HG02763 (cell line): ENCODE results near the gene DRP2.
"Not testable (repeated sequence)": the region's sequence is repeated elsewhere in the genome, so short reads cannot be mapped to it uniquely, and the experiment has no call there.

Experiments used
- ATAC-seq: cut with Tn5 transposase; IDR thresholded peaks from one replicate; pipeline ENCODE4 v1.9.1; 2021; ENCODE audit warnings: mild to moderate bottlenecking, moderate library complexity; ENCODE audit not compliant: unreplicated experiment

Gene DRP2

DNA sequence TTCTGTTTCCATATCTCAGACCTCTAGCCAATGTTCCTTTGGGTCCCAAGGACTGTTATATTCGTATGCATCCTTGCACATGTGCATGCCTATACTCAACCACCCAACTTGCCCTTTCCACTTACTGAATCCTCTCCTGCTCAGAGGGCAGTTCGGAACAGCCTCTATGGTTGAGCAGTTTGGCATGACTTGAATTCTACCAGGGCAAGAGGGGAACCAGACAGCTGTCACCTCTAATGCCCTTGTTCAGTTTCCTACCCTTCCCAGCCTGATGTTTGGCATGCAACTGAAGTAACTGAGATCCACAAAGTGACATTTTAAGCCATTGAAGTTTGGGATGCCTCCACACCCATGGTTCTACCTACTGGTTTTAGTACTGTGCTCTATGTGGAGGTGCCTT is 17.5 kb downstream of the DRP2 start:
- ATAC-seq: no peak

DNA sequence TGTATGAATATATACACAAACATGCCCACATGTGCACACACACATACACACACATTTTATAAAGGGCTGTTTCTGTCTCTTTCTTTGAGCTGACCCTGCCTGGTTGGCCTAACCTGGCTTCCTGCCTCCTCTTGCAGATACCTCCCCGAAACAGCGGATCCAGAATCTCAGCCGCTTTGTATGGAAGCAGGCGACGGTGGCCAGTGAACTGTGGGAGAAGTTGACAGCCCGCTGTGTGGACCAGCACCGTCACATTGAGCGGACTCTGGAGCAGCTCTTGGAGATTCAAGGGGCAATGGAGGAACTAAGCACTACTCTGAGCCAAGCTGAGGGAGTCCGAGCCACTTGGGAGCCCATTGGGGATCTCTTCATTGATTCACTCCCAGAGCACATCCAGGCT is 21.9 kb downstream of the DRP2 start:
- ATAC-seq: no peak

DNA sequence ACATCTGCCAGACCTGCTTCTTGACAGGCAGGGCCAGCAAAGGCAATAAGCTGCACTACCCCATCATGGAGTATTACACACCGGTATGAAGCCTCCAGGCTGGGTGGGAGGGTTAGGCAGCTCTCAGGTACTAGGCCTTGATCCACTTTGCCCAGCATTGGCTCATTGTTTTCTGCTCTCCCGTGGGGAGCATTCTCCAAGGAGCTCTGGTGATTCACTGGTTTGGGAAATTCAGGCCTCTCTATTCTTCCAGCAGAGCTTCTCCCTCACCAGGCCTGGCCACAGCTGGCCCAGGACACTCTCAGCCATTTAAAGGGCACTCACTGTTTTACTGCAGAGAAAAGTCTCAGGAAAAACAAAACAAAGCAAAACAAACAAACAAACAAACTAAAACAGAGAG is 33.0 kb downstream of the DRP2 start:
- ATAC-seq: no peak

DNA sequence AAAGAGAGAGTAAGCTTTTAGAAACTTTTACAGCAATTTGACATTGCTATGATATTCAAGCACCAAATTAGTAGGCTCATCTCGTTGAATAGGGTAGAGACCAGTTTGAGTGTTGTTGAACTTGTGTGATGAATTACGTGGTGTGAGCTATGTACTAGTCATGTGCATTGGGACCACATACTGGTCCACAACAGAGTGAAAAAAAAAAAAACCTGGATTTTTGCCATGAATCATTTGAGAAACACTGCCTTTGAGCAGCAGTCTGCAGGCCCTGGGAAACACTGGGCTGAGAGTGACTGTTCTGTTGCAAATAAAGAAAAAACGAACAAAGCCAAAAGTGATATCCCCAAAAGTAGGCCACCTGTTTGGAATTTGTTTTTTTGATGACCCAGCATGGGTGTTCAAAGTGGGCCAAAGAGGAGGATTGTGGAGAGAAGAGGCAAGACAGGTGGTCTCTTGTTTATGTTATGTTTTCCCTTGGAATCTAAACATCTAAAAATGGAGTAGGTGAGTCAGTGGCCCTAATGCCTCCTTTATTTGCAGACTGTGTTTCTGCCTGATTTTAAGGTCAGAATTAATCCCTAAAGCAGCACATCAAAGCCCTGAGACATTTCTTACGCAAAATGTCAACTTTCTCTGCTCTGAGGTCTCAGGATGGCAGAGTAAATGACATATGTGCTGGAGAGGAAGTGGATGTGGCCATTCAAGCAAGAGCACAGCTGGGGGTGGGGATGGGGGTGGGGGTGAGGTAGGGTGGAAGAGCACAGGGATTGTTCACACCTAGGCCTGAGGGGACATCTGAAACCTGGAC is 38.1 kb downstream of the DRP2 start:
- no peak for ATAC-seq

DNA sequence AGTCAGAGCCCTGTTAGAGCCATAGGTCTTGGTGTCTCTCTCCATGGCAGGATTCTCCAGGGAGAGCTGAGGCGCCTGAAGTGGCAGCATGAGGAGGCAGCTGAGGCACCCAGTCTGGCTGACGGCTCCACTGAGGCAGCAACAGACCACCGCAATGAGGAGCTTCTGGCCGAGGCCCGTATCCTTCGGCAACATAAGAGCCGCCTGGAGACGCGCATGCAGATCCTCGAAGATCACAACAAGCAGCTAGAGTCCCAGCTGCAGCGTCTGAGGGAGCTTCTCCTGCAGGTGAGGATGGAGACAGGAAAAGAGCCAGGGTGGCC is 38.6 kb downstream of the DRP2 start:
- ATAC-seq: no peak

DNA sequence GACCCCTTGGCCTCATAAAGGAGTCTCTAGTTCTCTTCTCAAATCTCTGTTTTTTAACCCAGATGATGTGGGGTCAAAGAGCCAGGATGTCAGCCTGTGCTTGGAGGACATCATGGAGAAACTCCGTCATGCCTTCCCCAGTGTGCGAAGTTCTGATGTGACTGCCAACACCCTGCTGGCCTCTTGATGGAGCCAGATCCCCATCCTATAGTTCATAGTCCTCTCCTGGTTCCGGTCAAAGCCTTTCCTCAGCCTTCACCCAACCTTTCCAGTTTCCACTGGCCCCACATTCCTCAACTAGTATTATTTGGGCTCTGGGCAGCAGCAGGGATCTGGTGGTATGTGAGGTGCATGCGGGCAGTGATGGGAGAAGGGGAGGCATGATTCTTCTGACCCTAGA is 40.8 kb downstream of the DRP2 start:
- ATAC-seq: no peak

DNA sequence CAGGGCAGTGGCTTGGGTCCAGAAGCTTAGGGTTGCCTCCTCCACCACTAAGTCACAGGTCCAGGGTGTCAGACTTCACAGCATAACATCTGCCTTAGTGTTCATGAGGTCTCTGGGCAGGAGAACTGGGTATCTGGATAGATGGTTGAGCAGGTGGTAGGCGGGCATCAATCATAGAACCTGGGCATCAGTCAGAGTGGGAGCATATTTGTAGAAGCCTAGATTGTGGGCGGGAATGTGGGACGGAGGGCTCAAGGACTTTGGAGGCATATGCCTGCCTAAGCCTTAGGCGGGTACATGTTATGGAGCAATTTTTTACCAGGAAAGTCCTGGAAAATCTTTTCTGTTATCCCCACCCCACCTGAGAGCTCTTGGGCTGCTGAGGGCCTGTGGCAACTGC is 43.0 kb downstream of the DRP2 start:
- no peak for ATAC-seq

DNA sequence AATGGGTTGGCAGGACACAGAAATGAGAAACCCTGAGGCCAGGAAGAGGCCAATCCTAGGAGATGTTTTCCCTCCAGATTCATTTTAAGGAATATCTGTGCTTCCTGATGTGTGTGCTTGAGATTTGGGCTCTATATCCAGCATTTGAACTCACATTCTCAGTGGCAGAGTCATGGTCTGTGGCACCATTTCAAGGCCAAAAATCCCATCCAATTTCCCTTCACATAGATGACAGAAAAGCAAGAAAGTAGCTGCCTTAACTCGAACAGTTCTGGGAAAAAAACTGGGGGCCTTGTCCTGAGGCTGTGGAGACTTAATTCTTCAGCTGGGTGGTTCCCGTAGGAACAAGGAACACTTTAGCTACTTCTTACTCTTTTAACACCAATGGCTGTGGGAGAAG is 44.2 kb downstream of the DRP2 start:
- no peak for ATAC-seq

DNA sequence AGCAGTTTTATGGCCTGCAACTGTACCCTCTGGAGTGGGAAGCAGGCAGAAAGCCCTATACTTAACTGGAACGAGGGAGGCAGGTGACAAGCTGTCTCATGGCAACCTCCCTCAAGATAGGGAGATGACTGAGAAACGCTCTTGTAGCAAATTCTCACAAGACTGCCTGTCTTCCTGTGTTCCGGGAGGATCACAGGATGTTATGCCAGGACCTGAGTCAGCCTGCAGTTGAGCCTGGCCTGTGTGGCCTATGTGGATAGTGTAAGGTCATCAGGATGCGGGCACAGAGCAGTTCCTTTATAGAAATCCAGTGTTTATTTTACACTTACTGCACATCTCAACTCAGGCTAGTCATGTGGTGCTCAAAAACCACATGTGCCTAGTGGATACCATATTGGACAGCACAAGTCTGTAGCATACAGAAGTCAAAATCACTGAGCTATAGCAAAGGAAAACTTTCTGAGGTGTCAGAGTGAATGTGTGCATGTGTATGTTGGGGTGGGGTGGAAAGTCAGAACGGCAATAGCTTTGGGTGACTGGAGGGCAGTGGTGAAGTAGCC is 46.4 kb downstream of the DRP2 start:
- ATAC-seq: no peak

DNA sequence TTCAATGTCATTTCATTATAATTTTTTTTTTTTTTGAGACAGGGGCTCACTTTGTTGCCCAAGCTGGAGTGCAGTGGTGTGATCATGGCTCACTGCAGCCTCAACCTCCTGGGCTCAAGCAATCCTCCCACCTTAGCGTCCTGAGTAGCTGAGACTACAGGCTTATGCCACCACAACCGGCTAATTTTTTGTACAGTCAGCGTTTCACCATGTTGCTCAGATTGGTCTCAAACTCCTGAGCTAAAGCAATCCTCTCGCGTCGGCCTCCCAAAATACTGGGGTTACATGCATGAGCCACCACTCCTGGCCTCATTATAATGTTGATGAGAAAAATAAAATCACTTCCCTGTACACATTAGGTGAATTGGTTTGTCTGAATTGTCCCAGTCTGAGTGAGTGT is 54.6 kb downstream of the DRP2 start:
- no peak for ATAC-seq

DNA sequence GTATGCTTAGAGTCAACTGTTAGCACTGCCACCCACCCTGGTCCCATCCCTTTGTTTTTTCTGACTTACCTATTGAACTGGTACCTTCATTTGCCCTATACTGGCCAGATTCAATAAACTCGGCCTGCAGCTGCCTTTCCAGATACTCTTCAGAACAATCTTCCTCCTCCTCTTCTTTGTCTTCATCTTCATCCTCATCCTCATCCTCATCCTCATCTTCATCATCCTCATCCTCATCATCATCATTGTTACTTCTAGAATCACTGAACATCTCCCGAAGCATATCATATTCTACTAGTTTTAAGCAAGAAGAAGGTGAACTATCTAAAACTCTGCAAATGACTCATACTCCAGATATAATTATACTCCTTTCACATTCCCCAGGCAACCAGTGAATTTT is 56.7 kb downstream of the DRP2 start:
- ATAC-seq: no peak

DNA sequence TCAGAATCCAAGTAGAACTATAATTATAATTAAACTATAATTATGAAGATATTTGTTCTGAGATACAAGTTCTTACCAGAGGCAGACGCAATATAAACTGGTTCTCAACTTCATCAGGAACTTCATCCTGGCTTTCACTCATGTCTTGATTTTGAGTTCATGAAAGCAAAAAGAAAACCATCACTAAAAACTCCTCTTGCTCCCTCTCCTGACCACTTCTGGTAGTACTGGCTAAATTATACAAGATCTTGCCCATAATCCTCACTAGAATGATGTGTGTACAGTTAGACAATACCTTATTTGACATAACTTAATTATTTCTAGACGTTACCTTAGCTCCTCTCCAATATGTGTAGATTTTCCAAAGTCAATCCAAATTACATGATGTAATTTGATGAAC is 67.8 kb downstream of the DRP2 start:
- ATAC-seq: no peak

DNA sequence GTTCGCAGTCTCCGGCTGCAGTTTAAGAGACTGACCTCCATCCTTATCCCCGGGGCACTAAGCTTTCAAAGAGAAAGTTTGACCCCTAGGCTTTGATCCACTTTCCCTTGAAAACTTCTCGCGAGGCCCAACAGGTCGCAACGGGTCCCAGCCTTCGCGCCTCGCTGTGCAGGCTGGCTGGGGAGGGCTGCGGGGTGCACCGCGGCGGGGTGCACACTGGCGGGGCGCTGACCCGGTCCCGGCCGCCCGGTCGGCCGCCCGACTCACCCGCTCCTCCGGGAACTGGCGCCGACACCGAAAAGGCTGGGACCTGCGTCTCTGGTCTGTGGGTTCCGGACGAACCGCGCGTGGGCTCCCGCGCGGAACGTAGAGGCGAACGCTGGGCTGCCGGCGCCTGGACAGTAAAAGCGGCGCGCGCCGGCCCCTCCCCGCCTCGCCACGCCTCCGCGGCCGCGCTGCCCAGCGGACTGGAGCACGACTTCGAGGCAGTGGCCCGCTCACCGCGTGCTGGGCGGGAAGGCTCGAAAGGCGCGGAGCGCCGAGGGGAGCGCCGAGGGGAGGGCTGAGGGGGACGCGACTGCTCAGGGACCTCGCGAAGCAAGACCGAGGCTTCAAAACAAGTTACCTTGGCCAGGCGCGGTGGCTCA is 71.5 kb downstream of the DRP2 start, which contains the start of gene TAF7L:
Gene TAF7L, minus strand, starts transcription at position 378 of the 647 bp plus-strand sequence. CDS start 3,791 bp downstream, outside the sequence.
- ATAC-seq: no peak

DNA sequence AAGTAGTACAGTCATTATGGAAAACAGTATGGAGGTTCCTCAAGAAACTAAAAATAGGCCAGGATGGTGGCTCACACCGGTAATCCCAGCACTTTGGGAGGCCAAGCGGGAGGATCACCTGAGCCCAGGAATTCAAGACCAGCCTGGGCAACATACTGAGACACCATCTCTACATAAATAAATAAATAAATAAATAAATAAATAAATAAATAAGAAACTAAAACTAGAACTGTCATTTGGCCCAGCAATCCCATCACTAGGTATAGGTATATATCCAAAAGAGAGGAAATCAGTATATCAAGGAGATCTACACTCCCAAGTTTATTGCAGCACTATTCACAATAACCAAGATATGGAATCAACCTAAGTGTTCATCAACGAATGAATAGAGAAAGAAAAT is 76.0 kb downstream of the DRP2 start:
- not testable (repeated sequence) for ATAC-seq

DNA sequence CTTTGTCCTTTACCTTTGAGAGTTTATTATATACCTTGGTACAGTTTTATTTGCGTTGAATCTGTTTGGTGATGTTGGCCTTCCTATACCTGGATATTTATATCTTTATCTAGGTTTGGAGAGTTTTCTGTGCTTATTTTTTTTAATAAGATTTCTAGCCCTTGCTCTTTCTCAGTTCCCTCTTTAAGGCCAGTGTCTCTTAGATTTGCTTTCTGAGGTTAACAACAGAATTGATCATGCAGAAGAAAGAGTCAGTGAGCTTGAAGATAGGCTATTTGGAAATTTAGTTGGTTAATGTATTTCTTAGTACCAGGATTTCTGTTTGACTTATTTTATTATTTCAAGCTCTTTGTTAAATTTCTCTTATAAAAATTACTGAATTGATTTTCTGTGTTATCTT is 84.2 kb downstream of the DRP2 start:
- ATAC-seq: no peak
